ENCODE data around the gene FAIM. TPM values are rescaled to one million over a fixed set of nuclear protein-coding genes. Genes with fewer than 3 reads are reported as not detected.
"Not testable (repeated sequence)": the region's sequence is repeated elsewhere in the genome, so short reads cannot be mapped to it uniquely, and the experiment has no call there.

The FAIM gene
- total RNA-seq, 1 experiment from 2014 or later = 12.7 TPM

- peaks cover 28% of the 10 kb centered on the region for H3K36me3 ChIP-seq
- H3K27me3 ChIP-seq (replicated peaks) = no peaks in the 10 kb centered on the region
- no peak overlapping the region for H3K27ac ChIP-seq
- DNase-seq (ENCODE audit: low read depth in 1 of 2, low spot score in 2 of 2) = no peak
- H3K4me3 ChIP-seq = no peak overlapping the region
- peaks cover 6% of the 10 kb centered on the region for H3K4me1 ChIP-seq (replicated peaks)
- no peaks in the 10 kb centered on the region for H3K9me3 ChIP-seq (replicated peaks)
These were observed 66.8 kb downstream of the FAIM start for GRCh38 chr3:138675393-138675792.

- Histone ChIP-seq H3K4me3 (no peak overlapping the region), H3K27me3 (replicated peaks) (no peaks in the 10 kb centered on the region), H3K9me3 (replicated peaks) (no peaks in the 10 kb centered on the region), H3K27ac (no peak overlapping the region), H3K4me1 (replicated peaks) (peaks cover 6% of the 10 kb centered on the region), H3K36me3 (peaks cover 32% of the 10 kb centered on the region)
- no peak for DNase-seq (ENCODE audit: low read depth in 1 of 2, low spot score in 2 of 2)
These were observed 69.5 kb downstream of the FAIM start for GRCh38 chr3:138678086-138678485.

- Histone ChIP-seq H3K36me3 (peaks cover 31% of the 10 kb centered on the region), H3K27me3 (replicated peaks) (no peaks in the 10 kb centered on the region), H3K4me1 (replicated peaks) (peaks cover 2% of the 10 kb centered on the region), H3K9me3 (replicated peaks) (no peaks in the 10 kb centered on the region), H3K4me3 (no peak overlapping the region), H3K27ac (no peak overlapping the region)
- no peak for DNase-seq (ENCODE audit: low read depth in 1 of 2, low spot score in 2 of 2)
These were observed 70.4 kb downstream of the FAIM start for GRCh38 chr3:138678874-138679392.

- not testable (repeated sequence) for H3K4me3 ChIP-seq; H3K27ac ChIP-seq; DNase-seq (ENCODE audit: low read depth in 1 of 2, low spot score in 2 of 2); H3K4me1 ChIP-seq (replicated peaks); H3K9me3 ChIP-seq (replicated peaks); H3K27me3 ChIP-seq (replicated peaks)
- H3K36me3 ChIP-seq = peaks cover 12% of the 10 kb centered on the region; the same call in 1 of the 2 replicates
These were observed 72.4 kb downstream of the FAIM start for GRCh38 chr3:138680974-138681373.

GRCh38 chr3:138681463-138682220 is 73.1 kb downstream of the FAIM start:
- H3K27ac ChIP-seq = no peak overlapping the region
- DNase-seq (ENCODE audit: low read depth in 1 of 2, low spot score in 2 of 2) = no peak

GRCh38 chr3:138682648-138683047 is 74.1 kb downstream of the FAIM start:
- Histone ChIP-seq H3K27ac (no peak overlapping the region), H3K4me1 (replicated peaks) (no peaks in the 10 kb centered on the region), H3K36me3 (peaks cover 5% of the 10 kb centered on the region; the same call in 1 of the 2 replicates), H3K27me3 (replicated peaks) (no peaks in the 10 kb centered on the region), H3K4me3 (no peak overlapping the region), H3K9me3 (replicated peaks) (no peaks in the 10 kb centered on the region)
- no peak for DNase-seq (ENCODE audit: low read depth in 1 of 2, low spot score in 2 of 2)

More at GRCh38 chr3:138681463-138682220, 73.1 kb downstream of the FAIM start:
- Histone ChIP-seq H3K36me3 (peaks cover 6% of the 10 kb centered on the region), H3K4me3 (no peak overlapping the region), H3K4me1 (replicated peaks) (no peaks in the 10 kb centered on the region), H3K27me3 (replicated peaks) (no peaks in the 10 kb centered on the region), H3K9me3 (replicated peaks) (no peaks in the 10 kb centered on the region)

Other genes with a start within 250 kb of the FAIM start
- 0.06 and 0.76 TPM in 2 replicates for gene ESYT3, start 174.2 kb upstream of the FAIM start, total RNA-seq (2014; rRNA removed; shearing (Covaris generic))
- gene CEP70, start 14.5 kb upstream of the FAIM start, total RNA-seq (2014; rRNA removed; shearing (Covaris generic)) = 11.8 and 22.3 TPM in 2 replicates
- gene PIK3CB, start 226.2 kb downstream of the FAIM start, total RNA-seq (2014; rRNA removed; shearing (Covaris generic)) = 5.7 and 7.3 TPM in 2 replicates

Measured in SJSA1 (cell line).